Stimulated activated CD4-positive, alpha-beta T cell treated with anti-CD3 and anti-CD28 coated beads, Interleukin-15, amount 100 ng/mL, for 24 hours (primary cell): ENCODE results near the gene GALNT9.
"Not testable (repeated sequence)": the region's sequence is repeated elsewhere in the genome, so short reads cannot be mapped to it uniquely, and the experiment has no call there.

Experiments
- DNase-seq: peaks from one replicate; pipeline ENCODE4 v3.0.0-alpha.2; 2020

Gene GALNT9

DNA sequence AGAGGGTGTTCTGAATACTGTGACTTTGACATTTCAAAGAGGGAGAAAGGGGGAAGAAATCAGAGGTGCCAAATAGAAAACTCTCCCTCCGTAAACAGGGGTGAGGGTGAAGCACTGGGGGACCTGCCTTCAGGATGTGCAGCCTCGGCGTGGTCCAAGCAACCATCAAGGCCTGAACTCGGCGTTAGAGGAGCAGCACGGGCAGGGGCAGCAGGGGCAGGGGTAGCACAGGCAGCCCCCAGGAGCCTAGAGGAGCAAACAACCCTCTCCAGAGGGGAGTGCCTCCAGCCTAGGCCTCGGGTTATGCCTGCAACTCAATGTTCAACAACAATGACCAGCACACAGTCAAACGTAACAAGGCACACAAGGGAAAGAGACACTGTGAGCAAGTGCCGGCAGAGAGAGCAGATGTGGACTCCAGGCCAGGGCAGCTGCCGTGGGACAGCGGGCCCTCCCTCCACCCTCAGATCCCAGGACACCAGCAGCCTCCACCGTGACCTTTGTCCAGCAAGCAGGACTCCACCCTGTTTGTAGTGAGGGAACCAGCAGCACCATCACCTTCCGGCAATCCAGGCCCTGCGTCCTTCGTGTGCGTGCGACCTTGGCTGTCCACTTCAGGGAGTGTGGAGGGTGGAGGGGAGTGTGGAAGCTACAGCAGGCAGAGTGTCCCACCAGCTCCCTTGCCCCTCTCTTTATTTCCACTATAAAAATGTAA lies 18.0 kb downstream of the GALNT9 start:
- no peak for DNase-seq

DNA sequence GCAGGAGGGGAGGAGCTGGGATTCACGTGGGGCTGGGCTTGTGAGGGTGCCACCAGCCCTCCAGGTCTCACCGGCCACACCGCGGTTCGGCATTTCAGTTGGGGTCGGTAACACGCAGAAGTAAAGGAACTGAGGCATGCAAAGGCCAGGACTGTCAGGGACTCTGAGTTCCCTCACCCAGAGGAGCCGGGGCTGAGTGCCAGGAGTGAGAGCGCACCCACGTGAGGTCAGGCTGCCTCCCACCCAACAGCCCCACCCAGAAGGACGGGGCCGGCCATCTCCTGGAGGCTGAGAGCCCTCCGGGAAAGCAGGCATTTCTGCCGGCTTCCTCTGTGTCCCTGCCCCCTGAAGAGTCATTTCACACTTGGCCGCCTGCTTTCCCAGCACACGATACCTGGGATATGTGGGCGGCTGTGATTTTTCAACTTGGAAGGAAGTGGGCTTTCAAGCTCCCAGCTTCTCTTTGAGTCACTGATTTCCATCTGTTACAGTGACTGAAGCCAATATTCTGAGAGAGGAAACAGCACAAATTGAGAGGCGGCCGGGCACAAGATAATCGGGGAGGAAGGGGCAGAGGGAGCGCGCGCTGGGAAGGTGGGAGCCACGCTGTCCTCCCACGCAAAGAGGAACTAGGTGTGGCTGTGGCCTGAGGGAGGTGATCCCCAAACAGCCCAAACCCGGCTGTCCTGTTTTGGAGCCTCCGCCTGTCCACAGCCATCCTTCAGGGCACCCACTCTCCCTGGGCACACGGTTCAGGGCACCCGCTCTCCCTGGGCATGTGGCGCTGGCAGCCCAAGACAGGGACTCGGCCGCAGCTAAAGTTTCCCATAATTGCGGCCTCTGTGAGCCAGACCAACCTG lies 19.0 kb downstream of the GALNT9 start:
- no peak for DNase-seq

GRCh38 chr12:132309596-132310086 lies 19.7 kb downstream of the GALNT9 start:
- DNase-seq = no peak

- DNase-seq = no peak
Measured at GRCh38 chr12:132308853-132309595, 20.4 kb downstream of the GALNT9 start.

GRCh38 chr12:132307976-132308852 lies 21.2 kb downstream of the GALNT9 start:
- DNase-seq = no peak

DNA sequence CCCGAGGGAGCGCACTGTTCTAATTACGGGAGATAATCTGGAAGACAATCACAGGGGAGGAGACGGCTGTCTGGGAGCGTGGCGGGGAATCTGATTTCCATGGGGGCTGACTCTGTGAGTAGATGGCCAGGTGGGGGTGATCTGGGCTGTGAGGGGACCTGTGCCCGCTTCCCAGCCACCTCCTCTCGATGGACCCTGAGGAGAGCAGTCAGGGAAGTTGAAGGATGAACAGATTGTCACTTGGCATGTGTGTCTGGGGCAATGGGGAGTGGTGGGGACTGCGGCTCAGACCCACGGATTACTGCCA lies 22.6 kb downstream of the GALNT9 start:
- DNase-seq = no peak

DNA sequence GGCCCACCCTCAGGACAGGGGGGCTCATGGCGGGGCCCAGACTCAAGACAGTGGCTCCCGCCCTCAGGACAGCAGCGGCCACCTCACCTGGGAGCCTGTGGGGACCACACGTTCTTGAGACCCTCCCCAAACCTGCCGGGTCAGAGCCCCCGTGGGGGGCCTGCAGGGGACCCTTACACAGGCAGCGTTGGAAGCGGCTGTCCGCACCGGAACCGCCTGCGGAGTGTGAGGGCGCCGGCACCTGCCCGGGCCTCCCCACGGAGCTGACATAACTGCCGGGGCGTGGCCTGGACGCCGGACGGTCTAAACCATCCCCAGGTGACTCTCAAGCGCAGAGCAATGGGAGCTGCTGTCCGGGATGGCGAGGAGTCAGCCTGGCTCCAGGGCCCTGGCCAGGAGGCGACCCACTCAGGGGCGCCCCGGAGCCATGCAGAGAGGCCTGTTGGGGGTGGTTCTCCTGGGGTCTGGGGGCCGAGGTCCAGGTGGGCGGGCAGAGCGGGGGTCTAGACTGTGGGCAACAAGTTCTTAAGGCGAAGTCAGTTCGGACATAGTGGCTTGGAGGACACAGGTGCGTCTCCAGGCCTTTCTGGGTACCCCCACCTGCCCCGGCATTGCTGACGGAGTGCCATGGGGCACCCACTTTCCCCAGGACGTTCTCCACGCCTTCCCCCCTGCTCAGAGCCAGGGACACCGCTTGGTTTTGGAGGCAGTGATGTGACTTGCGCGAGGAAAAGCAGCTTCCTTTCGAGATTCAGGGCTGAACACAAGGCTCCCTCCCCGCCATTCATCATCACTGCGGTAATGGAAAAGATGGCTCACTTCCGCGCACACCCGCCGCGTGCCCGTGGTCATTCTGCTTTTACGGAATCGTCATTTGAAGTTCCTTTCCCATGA lies 23.2 kb downstream of the GALNT9 start:
- no peak for DNase-seq

GRCh38 chr12:132305560-132305966 lies 23.8 kb downstream of the GALNT9 start:
- no peak for DNase-seq

GRCh38 chr12:132304866-132305265 lies 24.5 kb downstream of the GALNT9 start:
- DNase-seq = not testable (repeated sequence)

DNA sequence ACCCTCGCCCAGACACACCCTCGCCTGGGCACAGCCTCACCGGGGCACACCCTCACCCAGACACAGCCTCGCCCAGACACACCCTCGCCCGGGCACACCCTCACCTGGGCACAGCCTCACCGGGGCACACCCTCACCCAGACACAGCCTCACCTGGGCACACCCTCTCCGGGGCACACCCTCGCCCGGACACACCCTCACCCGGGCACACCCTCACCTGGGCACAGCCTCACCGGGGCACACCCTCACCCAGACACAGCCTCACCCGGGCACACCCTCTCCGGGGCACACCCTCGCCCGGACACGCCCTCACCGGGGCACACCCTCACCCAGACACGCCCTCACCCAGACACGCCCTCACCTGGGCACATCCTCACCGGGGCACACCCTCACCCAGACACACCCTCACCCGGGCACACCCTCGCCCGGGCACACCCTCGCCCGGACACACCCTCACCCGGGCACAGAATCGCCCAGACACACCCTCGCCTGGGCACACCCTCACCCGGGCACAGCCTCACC lies 25.5 kb downstream of the GALNT9 start:
- not testable (repeated sequence) for DNase-seq

GRCh38 chr12:132302466-132303358 lies 26.7 kb downstream of the GALNT9 start:
- DNase-seq = no peak

- no peak for DNase-seq
Measured at GRCh38 chr12:132300789-132301722, 28.3 kb downstream of the GALNT9 start.

- DNase-seq = no peak
Measured at GRCh38 chr12:132296063-132296462, 33.3 kb downstream of the GALNT9 start.

DNA sequence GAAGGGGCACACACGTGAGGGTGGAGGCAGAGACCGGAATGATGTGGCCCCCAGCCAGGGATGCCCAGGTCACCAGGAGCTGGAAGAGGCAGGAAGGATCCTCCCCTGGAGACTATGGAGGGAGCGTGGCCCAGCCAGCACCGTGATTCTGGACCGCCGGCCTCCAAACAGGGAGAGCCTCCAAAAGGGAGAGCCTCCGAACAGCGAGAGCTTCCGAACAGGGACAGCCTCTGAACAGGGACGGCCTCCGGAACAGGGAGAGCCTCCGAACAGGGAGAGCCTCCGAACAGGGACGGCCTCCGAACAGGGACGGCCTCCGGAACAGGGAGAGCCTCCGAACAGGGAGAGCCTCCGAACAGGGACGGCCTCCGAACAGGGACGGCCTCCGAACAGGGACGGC lies 33.8 kb downstream of the GALNT9 start:
- DNase-seq = not testable (repeated sequence)

- no peak for DNase-seq
Measured at GRCh38 chr12:132295101-132295526, 34.3 kb downstream of the GALNT9 start.

GRCh38 chr12:132294121-132295034 lies 35.0 kb downstream of the GALNT9 start:
- no peak for DNase-seq
